ENCODE measurements around the gene ADPRM. TPM values are rescaled to one million over a fixed set of nuclear protein-coding genes. Genes with fewer than 3 reads are reported as not detected.

The ADPRM gene
- total RNA-seq, 1 experiment from 2014 or later: 7.4 TPM

Other genes with a start within 250 kb of the ADPRM start
- not detected in 3 replicates for gene MYH4, start 228.0 kb upstream of the ADPRM start, total RNA-seq (2021)
- not detected in 3 replicates for gene MYH1, start 179.1 kb upstream of the ADPRM start, total RNA-seq (2021)
- 1.1 to 1.5 TPM (median 1.5 TPM) in 3 replicates for gene MYH2, start 147.9 kb upstream of the ADPRM start, total RNA-seq (2021)
- gene MYH3, start 40.3 kb upstream of the ADPRM start, total RNA-seq (2021): 1.5 to 2.6 TPM (median 1.6 TPM) in 3 replicates
- 56.9 to 63.8 TPM (median 61.6 TPM) in 3 replicates for gene SCO1, start 61 bp upstream of the ADPRM start, total RNA-seq (2021)
- 2.4 to 4.0 TPM (median 2.9 TPM) in 3 replicates for gene TMEM220, start 32.4 kb downstream of the ADPRM start, total RNA-seq (2021)
- gene TMEM238L, start 106.5 kb downstream of the ADPRM start, total RNA-seq (2021): not detected in 3 replicates
- gene PIRT, start 140.5 kb downstream of the ADPRM start, total RNA-seq (2021): not detected in 3 replicates

Measured in WTC11 (cell line).